ENCODE measurements around the gene MYO1E.

Gene MYO1E

DNA sequence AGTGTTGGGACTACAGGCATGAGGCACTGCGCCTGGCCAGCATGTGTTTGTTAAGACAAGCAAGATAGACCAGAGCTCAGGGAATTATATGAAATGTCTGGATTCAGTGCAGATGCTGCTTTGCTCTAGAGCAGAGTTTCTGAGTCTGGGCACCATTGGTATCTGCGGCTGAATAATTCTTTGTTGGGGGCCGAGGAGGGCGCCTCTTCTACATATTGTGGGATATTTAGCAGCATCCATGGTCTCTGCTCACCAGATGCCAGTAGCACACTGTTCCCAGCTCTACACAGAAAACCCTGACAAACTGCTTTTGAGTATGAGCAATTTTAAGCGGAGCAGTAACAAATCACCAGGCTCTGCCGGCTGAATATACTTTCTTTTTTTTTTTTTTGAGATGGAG is 169.7 kb downstream of the MYO1E start:
- DNase-seq (ENCODE audit: low read depth in 2 of 3, low spot score in 2 of 3): no peak

DNA sequence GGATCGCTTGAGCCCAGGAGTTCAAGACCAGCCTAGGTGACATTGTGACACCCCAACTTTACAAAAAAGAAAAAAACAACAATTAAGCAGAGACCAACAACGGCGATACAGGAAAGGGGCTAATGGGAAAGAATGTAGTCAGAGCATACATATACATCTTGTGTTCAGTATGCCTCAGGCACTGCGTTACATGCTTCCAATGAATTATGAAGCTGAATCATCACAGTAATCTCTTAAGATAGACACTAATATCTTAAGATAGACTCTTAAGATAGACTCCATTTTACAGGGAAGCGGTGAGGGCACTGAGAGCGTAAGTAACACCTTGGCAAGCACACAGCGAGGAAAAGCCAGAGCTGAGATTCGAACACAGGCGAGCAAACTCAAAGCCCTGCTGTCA is 172.1 kb downstream of the MYO1E start:
- no peak for DNase-seq (ENCODE audit: low read depth in 2 of 3, low spot score in 2 of 3)

DNA sequence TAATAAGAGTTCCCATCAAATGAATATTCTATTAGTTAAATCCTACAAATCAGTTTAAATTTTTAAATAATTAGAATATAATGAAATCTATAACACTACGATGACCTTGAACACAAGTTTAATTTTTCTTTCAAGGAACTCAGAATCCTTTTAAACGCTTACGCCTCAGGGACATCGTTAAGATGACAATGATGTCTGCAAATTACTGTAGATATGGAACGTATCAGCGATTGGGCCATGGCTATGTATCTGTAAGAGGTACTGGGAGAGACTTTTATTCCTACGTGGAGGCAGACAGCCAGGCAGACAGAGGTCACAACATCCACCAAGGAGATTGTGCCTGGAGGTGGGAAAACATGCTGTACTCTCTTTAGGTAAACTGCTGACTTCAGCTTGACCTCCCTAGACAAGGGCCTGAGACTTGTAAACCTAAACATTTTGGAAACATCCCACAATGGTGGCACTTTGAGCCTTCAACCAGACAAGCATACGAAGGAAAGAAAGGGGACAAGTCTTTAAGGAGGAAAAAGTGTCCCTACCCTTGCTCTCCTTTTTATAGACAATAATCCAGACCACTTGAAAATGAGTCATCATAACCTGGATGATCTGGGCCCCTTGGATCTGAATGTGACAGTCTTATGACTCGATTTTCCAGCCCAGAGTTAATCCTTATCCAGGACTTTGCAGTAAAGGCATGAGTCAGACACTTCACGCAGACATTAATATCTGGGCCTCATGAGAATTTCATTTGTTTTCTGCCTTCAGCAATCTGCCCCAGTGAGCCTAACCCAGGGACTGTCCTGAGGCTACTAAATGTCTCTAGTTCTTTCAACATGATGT is 172.8 kb downstream of the MYO1E start:
- DNase-seq (ENCODE audit: low read depth in 2 of 3, low spot score in 2 of 3): no peak

DNA sequence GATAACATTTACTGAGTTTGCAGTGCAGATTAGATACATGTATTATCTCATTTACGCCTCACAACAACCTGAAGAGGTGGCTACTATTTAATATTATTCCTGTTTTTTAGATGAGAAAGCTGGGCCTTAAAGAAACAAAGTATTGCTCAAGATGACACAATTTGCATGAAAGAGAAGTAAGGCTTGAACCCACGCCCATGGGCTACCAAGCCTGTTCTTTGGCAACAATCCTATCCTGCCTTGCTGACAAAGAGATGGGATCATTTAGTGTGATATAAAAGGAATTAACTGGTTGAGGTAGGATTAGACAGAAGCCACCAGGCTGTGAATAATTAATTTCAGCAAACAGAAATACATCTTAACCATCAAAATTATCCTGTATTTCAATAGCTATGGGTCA is 175.2 kb downstream of the MYO1E start:
- no peak for DNase-seq (ENCODE audit: low read depth in 2 of 3, low spot score in 2 of 3)

DNA sequence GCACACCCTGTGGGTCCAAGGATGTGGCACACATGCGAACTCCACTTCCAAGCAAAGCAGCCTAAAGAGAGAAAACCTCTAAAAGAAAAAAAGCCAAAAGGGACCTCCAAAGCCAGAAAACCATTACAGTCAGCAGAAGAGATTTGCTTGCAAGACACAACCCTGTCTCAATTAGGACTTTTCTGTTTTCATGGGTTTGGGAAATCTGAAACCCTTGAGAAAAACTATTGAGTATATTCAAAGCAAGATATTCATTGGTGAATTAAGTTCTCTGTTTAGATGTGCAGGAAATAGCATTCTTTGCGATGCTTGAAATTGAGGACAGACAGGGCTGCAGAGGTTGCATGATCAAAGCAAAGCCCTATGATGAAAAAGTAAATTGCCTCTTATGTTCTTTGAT is 176.3 kb downstream of the MYO1E start:
- DNase-seq (ENCODE audit: low read depth in 2 of 3, low spot score in 2 of 3): no peak

DNA sequence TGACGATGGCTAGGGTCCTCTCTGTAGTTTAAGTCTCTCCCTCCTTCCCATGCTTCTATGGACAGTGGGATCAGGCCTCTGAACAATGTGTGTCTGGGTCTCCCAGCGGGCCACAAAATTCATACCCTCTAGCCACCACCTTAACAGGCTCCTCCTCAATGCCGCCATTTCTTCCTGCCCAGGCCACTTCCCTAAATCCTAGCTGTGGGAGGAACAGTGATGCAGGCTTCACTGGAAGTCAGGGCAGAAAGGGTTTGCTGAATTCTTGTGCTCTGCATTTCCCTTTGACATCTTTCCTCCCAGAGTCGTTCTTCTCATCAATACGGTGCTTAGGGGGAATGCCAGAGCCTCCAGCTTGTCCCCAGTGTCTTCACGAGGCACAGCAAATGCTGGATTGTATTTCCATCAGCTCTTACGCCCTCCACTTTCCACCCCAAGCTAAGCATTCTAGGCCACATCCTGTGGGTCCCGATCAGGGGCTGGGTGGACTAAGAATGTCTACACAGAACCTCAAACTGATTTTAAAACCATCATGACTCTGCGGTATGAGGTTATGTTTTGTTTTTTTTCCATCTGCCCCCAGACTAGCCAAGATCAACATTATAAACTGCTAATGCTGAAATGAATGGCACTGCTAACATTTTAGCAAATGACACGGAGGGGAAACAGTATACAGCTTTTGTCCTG is 177.9 kb downstream of the MYO1E start:
- no peak for DNase-seq (ENCODE audit: low read depth in 2 of 3, low spot score in 2 of 3)

DNA sequence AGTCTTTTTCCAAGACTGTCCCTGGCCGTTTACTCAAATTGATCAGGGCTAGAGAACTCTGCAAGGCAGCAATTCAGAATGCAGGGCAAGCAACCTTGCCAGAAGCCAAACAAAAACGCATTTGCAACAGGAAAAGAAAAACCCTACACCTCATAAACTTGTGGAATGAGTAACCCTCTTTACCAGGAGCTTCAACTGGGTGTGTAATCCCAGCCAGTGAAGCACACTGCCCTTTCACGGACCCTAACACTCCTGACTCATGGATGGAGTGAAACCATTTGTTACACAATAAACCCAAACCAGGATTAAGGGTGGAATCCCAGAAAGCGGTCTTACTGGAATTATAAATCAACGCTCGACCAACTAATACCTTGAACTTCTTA is 180.8 kb downstream of the MYO1E start:
- DNase-seq (ENCODE audit: low read depth in 2 of 3, low spot score in 2 of 3): no peak

DNA sequence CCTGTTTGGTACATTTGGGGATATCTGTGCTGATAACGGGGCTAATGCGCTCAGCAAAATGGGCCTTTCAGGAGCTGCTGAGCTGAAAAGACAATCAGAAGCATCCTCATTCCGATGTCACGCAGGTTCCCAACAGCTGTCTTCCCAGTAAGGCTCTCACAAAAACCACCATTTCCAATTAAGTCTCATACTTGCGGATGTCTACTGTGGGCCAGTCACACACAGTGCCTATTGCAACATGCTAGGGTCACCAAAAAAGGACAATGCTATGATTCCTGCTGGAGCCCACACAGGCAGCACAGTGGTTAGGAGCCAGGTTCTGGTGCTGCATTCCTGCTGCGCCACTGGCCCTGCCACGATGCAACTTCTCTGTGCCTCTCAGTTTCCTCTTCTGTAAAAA is 182.4 kb downstream of the MYO1E start:
- DNase-seq (ENCODE audit: low read depth in 2 of 3, low spot score in 2 of 3): no peak

DNA sequence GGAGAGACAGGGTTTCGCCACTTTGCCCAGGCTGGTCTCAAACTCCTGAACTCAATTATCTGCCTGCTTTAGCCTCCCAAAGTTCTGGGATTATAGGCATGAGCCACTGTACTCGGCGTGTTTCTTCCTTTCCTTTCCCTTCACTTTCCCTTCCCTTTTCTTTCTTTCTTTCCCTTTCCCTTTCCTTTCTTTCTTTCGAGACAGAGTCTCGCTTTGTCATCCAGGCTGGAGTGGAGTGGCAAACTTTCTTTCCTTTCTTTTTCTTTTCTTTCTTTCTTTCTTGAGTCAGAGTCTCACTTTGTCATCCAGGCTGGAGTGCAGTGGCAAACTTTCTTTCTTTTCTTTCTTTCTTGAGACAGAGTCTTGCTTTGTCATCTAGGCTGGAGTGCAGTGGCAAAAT is 183.4 kb downstream of the MYO1E start:
- DNase-seq (ENCODE audit: low read depth in 2 of 3, low spot score in 2 of 3): no peak

DNA sequence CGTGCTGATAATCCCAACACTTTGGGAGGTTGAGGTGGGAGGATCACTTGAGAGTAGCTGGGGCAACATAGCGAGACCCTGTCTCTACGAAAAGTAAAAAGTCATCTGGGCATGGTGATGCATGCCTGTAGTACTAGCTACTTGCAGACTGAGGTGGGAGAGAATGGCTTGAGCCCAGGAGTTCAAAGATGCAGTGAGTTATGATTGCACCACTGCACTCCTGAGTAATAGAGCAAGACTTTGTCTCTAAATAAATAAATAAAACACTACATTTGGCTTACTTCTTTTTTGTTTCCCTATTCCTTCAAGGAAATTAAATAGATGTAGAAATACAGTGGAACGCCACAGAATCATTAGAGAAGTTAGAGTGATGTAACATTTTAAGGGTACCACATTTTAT is 186.2 kb downstream of the MYO1E start:
- DNase-seq (ENCODE audit: low read depth in 2 of 3, low spot score in 2 of 3): no peak

DNA sequence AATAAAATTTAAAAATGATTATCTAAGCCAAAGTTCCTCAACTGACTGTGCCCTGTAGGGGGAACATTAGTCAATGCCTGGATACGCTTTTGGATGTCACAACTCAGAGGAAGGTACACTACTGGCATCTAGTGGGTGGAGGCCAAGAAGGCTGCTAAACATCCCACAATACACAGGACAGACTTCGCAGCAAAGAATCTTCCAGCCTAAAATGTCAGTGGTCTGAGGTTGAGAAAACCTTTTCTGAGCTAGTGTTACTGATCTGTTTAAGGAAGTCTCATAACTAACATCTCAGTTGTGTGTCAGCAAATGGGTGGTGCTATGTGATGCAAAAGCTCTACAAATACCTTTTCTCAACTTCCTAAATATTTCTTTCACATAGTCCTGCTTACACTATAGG is 186.9 kb downstream of the MYO1E start:
- DNase-seq (ENCODE audit: low read depth in 2 of 3, low spot score in 2 of 3): no peak

DNA sequence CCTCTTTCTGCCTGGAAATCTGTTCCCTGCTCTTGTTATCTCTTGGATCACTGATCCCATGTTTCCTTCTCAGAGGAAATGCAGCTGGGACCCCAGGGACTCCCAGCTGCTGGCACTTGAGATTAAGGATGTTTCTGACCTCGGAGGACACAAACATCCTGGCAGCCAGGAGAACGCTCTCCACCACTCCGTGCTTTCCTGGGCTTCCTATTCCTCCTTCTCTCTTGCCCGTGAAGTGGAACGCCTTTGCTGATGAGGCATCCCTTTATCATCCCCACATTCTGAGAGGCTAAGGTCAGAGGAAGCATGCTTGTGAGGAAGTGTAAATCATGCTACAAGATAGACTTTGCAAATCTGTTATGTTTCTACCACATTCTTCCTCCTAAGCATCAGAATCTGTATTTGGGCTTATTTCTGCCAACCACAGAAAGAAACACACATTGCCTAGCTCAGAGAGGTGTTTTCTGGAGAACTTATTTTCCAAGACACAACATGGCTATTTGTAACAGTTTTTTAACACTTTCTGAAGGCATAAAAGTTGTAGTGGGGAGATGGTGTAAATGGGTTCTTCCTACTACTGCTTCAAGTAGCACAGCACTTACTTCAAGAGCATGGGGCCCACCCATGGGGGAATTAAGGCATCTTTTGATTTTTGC is 191.6 kb downstream of the MYO1E start:
- no peak for DNase-seq (ENCODE audit: low read depth in 2 of 3, low spot score in 2 of 3)

DNA sequence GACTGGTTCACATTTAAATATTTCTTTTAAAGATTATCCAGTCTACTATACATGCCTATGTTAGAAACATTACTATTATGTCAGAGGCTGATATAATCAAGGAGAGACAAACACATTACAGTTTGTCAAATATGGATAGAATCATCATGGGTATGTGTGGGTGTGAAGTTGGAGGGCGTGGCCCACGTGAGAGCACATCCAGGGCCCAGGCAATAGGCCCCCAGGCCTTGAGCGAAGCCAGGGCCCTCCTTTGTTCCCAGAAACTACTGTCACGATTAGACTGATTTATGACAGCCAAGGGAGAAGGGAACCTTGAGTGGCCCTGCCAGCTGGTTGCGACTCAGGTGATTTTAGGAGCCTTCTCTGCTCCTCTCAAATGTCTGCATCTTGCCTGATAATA is 193.0 kb downstream of the MYO1E start:
- DNase-seq (ENCODE audit: low read depth in 2 of 3, low spot score in 2 of 3): no peak

DNA sequence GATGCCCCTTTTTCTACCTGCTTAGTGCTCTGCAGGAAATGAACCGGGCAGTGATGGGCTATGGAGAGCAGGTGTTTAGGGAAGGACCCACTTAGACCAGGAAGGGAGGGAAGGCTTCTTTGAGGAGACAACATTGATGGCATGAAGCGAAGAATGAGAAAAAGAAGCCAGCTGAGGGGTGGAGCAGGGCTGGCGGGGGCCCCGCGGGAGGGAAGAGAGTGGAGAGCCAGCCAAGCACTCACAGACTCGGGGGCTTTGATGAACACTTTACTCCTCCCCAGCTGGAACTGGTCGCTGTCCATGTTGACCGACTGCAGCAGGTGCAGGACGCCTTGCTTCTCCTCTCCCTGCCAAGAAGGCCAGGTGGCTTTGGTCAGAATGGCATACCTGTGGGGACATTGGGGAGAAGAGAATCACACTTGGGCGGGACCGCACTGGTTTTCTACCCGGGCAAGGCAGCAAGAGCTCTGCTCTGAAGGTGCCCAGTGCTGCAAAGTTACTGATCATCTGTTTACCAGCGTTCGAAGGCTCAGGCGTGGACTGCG is 194.4 kb downstream of the MYO1E start:
- DNase-seq (ENCODE audit: low read depth in 2 of 3, low spot score in 2 of 3): no peak

DNA sequence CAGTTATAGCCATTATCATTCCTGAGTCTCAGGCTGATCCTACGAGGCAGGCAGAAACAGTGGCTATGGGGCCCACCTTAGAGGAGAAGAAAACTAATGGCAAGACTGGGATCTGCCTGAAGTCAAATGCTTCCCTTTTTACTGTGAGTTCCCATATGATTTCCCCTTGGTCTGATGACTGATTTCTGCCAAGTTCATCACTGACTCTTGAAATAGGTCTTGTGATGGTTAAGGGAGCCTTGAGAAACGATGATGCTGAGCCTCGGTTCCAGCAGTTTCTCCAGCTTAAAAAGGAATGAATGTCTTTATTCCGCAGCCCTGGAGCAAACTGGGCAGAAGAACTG is 195.4 kb downstream of the MYO1E start:
- no peak for DNase-seq (ENCODE audit: low read depth in 2 of 3, low spot score in 2 of 3)

DNA sequence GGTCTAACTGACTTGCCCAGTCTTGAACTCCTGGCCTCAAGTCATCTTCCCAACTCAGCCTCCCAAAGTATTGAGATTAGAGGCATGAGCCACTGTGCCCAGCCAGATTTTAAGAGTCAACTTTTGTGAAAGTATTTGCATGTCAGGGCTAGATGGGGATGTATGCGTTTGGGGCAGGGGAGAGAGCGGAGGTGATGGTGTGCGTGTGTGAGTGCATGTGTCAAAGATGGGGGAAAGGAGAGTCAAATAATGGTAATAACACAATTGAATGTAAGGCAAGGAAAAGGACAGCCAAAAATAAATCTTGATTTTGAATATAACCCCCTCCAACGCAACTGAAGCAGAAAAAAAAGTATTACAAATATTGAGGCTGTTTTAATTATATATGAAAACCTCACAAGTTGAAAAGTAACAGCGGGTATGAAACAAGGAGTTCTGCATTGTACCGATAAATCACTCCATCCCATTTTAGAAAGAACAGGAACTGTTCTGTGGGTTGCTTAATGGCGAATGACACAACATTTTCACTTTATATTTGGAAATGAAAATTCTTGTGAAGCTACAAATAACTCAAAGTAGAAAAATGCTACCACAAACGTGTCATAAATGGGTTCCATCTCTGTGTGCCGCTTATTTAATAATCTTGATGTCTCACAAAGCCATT is 195.9 kb downstream of the MYO1E start:
- no peak for DNase-seq (ENCODE audit: low read depth in 2 of 3, low spot score in 2 of 3)

DNA sequence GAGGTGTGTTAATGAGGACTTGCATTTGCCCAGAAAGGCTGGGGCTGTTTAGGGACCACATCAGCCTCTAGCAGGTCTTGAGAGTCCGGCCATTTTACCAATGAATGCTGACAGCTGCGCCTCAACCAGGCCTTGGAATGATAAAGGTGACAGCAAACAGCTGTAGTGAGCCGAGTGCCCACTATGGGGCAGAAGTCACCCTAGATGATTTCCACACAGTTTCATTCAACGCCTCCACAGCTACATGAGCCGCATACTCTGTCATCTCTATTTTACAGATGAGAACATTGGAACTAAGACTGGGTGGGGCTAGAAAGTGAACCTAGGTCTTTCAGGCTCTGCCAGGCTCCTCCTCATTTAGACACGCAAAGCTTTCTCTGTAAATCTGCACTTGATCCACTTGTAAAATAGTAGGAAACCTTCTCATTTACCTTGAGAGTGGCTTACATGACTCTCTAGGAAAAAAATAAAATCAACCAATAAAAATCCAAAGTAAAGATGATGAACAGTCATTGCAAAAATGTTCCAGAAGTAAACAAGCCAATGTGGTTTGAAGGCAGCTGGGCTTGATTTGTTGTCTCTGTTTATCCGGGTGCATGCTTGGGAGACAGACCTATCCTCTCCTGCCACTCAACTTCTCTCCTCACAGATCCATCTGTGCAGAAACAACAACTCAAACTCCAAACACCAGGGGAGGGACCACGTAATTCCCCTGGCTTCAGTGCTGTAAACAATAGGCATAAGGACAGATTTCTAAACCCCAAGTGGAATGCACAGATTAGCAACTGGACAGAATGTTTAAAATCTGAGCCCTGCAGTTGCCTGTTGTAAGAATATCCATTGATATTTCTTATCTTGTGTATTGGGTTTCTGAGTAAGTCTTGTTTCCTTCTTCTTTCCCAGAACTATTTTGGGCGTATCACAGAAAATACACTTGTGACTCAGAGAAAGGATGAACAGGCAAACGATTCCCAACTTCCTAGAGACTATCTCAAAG is 197.5 kb downstream of the MYO1E start:
- peak in 2 of 3 experiments; percentile 6 to 9 for DNase-seq (ENCODE audit: low read depth in 2 of 3, low spot score in 2 of 3)

DNA sequence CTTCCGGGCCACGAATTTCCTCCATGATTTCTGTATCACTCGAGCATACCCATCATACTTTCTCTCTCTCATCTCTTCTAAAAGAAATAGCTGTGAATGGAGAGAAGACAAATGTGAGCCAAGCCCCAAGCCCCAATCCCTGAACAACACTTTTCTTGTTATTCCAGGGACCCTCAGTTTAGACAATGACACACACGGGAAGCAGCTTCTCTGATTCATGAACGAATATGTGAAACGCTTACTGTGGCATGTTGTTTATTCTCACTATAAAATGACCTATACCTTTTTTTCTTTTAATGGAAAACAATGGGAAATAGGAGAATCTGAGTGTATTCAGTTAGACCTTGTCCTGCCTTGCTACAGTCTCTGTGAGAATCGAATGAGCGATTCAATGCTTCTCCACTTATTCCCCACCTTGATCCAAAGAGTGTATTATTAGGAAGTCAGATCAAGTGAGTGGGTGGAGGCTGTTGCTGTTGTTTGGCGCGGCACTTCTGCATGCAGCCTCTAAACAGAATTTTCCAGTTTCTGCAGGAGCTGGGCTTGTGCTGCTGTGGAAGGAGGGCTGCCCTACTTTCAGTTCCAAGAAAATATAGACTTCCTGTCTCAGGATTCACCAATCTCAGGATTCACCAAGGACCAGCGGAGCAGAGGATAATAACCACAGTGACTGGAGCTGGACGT is 198.4 kb downstream of the MYO1E start:
- no peak for DNase-seq (ENCODE audit: low read depth in 2 of 3, low spot score in 2 of 3)

DNA sequence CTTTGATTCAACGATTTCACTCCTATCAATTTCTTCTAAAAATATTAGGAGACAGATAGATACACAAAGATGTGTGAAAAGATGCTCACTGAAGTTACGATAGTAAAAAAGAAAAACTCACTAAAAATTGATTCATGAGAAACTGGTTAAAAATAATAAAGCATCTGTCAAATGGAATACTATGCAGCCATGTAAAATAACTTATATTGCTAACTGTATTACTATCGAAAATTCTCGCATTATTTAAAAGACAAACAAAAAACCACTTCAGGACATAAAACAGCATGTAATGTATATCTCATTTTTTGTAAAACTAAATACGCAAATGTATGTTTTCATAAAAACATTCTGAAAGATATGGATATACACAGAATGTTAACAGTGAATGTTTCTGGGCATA is 199.5 kb downstream of the MYO1E start:
- DNase-seq (ENCODE audit: low read depth in 2 of 3, low spot score in 2 of 3): no peak

All from activated CD8-positive, alpha-beta memory T cell treated with anti-CD3 and anti-CD28 coated beads for 48 hours (primary cell).